HEK293 (cell line): ENCODE results near the gene OPN1SW.

Experiments
- CTCF ChIA-PET: fragments of 350-600 bp; formaldehyde crosslinking; extraction: SDS; loops from one replicate; lab custom pipeline; 2021; ENCODE audit warnings: antibody characterized with exemption; lab: Yijun Ruan, JAX
- POLR2A ChIA-PET: fragments of 300-600 bp; formaldehyde crosslinking; extraction: SDS; loops from one replicate; lab custom pipeline; 2020; ENCODE audit warnings: antibody characterized with exemption, inconsistent platforms; lab: Yijun Ruan, JAX
- H3K27ac ChIP-seq: fragments of 200-500 bp; sonication (Bioruptor generic); 2 replicates; pipeline ENCODE4 v1.5.1; 2014; ENCODE audit warnings: low read depth, low read length, control low read depth, inconsistent platforms; ENCODE audit errors: extremely low read depth
- H3K36me3 ChIP-seq, 2 experiments: fragments of 200-500 bp in 1 of 2; sonication (Bioruptor generic) in 1 of 2; 1 replicate in 1 of 2; 2 replicates in 1 of 2; pipeline ENCODE4 v1.5.1; 2014 to 2017; ENCODE audit warnings: inconsistent platforms in 2 of 2, low read length in 2 of 2; ENCODE audit not compliant: control insufficient read depth in 2 of 2, insufficient read depth in 1 of 2
- H3K4me1 ChIP-seq: fragments of 200-500 bp; sonication (Bioruptor generic); 2 replicates; pipeline ENCODE4 v1.5.1; 2014; ENCODE audit warnings: mild to moderate bottlenecking, low read length, inconsistent platforms; ENCODE audit not compliant: control insufficient read depth, insufficient read depth
- H3K4me3 ChIP-seq: 2 replicates; pipeline ENCODE4 v1.5.1; 2011; ENCODE audit warnings: low read depth, mild to moderate bottlenecking, control low read depth, low read length, moderate library complexity
- H3K9me3 ChIP-seq: fragments of 200-500 bp; sonication (Bioruptor generic); 2 replicates; pipeline ENCODE4 v1.5.1; 2014; ENCODE audit warnings: low read depth, low read length, inconsistent platforms; ENCODE audit not compliant: control insufficient read depth, insufficient read depth
- IKZF3 ChIP-seq: fragments of 450-650 bp; IDR thresholded peaks from 2 replicates; pipeline ENCODE4 v1.5.0; 2018; ENCODE audit warnings: missing biosample characterization, mild to moderate bottlenecking, missing genetic modification characterization, moderate library complexity
- MEIS1 ChIP-seq: sonication (generic); formaldehyde crosslinking; IDR thresholded peaks from 2 replicates; pipeline ENCODE4 v1.8.1; 2022; ENCODE audit warnings: missing genetic modification reagents, mild to moderate bottlenecking, borderline replicate concordance
- OVOL3 ChIP-seq: fragments of 450-650 bp; formaldehyde crosslinking; IDR thresholded peaks from 2 replicates; pipeline ENCODE4 v1.5.1; 2016; ENCODE audit warnings: missing biosample characterization, missing genetic modification characterization
- PRDM1 ChIP-seq: fragments of 450-650 bp; formaldehyde crosslinking; IDR thresholded peaks from 2 replicates; pipeline ENCODE4; 2016; ENCODE audit warnings: missing biosample characterization, missing genetic modification characterization
- PRDM2 ChIP-seq: fragments of 450-650 bp; formaldehyde crosslinking; IDR thresholded peaks from 2 replicates; pipeline ENCODE4 v1.5.1; 2016; ENCODE audit warnings: missing biosample characterization, missing genetic modification characterization, borderline replicate concordance
- SALL2 ChIP-seq: fragments of 450-650 bp; formaldehyde crosslinking; IDR thresholded peaks from 2 replicates; pipeline ENCODE4 v1.5.0; 2017; ENCODE audit warnings: missing biosample characterization, mild to moderate bottlenecking, missing genetic modification characterization, borderline replicate concordance
- SETDB1 ChIP-seq: IDR thresholded peaks from one replicate; pipeline ENCODE4 v1.6.1; 2017; ENCODE audit warnings: mild to moderate bottlenecking, low read length, moderate library complexity, mixed read lengths; ENCODE audit not compliant: insufficient read length
- SP3 ChIP-seq: fragments of 450-650 bp; formaldehyde crosslinking; IDR thresholded peaks from 2 replicates; pipeline ENCODE4 v1.5.1; 2016; ENCODE audit warnings: missing biosample characterization, missing genetic modification characterization
- ZBTB17 ChIP-seq: fragments of 450-650 bp; formaldehyde crosslinking; IDR thresholded peaks from 2 replicates; pipeline ENCODE4 v1.5.1; 2016; ENCODE audit warnings: missing biosample characterization, missing genetic modification characterization
- ZFHX2 ChIP-seq: fragments of 450-650 bp; formaldehyde crosslinking; conservative IDR thresholded peaks from 2 replicates; pipeline ENCODE4 v1.5.1; 2016; ENCODE audit warnings: missing biosample characterization, missing genetic modification characterization
- ZFP41 ChIP-seq: fragments of 450-650 bp; formaldehyde crosslinking; IDR thresholded peaks from 2 replicates; pipeline ENCODE4 v1.5.1; 2016; ENCODE audit warnings: missing biosample characterization, missing genetic modification characterization, borderline replicate concordance
- ZNF10 ChIP-seq: fragments of 450-650 bp; formaldehyde crosslinking; IDR thresholded peaks from 2 replicates; pipeline ENCODE4 v1.5.1; 2017; ENCODE audit warnings: missing biosample characterization, missing genetic modification characterization
- ZNF146 ChIP-seq: fragments of 450-650 bp; formaldehyde crosslinking; IDR thresholded peaks from 2 replicates; pipeline ENCODE4 v1.5.1; 2016; ENCODE audit warnings: missing biosample characterization, missing genetic modification characterization
- ZNF335 ChIP-seq: fragments of 450-650 bp; formaldehyde crosslinking; conservative IDR thresholded peaks from 2 replicates; pipeline ENCODE4 v1.5.1; 2016; ENCODE audit warnings: missing biosample characterization, missing genetic modification characterization
- ZNF391 ChIP-seq: fragments of 450-650 bp; formaldehyde crosslinking; IDR thresholded peaks from 2 replicates; pipeline ENCODE4 v1.5.1; 2016; ENCODE audit warnings: low read depth, missing biosample characterization, missing genetic modification characterization, borderline replicate concordance
- ZNF394 ChIP-seq: fragments of 450-650 bp; formaldehyde crosslinking; IDR thresholded peaks from 2 replicates; pipeline ENCODE4 v1.5.1; 2016; ENCODE audit warnings: missing biosample characterization, missing genetic modification characterization, mild to moderate bottlenecking, moderate library complexity, borderline replicate concordance
- ZNF433 ChIP-seq: fragments of 450-650 bp; formaldehyde crosslinking; IDR thresholded peaks from 2 replicates; pipeline ENCODE4 v1.5.1; 2016; ENCODE audit warnings: missing biosample characterization, missing genetic modification characterization, low read depth
- ZNF658 ChIP-seq: fragments of 450-650 bp; formaldehyde crosslinking; IDR thresholded peaks from 2 replicates; pipeline ENCODE4; 2016; ENCODE audit warnings: missing biosample characterization, missing genetic modification characterization
- ZNF664 ChIP-seq: fragments of 450-650 bp; formaldehyde crosslinking; IDR thresholded peaks from 2 replicates; pipeline ENCODE4 v1.5.1; 2016; ENCODE audit warnings: missing biosample characterization, missing genetic modification characterization
- ZSCAN16 ChIP-seq: fragments of 450-650 bp; formaldehyde crosslinking; IDR thresholded peaks from 2 replicates; pipeline ENCODE4 v1.5.1; 2016; ENCODE audit warnings: missing biosample characterization, missing genetic modification characterization
- TF ChIP-seq, protein P1 (sequence below): fragments of 450-650 bp; formaldehyde crosslinking; conservative IDR thresholded peaks from 2 replicates; pipeline ENCODE4 v1.5.1; 2016; ENCODE audit warnings: low read depth, missing biosample characterization, missing genetic modification characterization

The OPN1SW gene

GRCh38 chr7:128732521-128733277, 42.9 kb downstream of the OPN1SW start:
- Histone ChIP-seq H3K27ac (no peak overlapping the region), H3K9me3 (no peaks in the 10 kb centered on the region), H3K36me3 (no peaks in the 10 kb centered on the region), H3K4me1 (no peaks in the 10 kb centered on the region), H3K4me3 (no peak overlapping the region)
- 0 out of 2 replicates have a peak, but pooled peaks have one; percentile 28 for TF ChIP-seq ZNF335 (tag by site-specific recombination)
- no peak for TF ChIP-seq ZBTB17 (tag by site-specific recombination)
- POLR2A ChIA-PET = no interaction called here
- CTCF ChIA-PET = no interaction called here

DNA sequence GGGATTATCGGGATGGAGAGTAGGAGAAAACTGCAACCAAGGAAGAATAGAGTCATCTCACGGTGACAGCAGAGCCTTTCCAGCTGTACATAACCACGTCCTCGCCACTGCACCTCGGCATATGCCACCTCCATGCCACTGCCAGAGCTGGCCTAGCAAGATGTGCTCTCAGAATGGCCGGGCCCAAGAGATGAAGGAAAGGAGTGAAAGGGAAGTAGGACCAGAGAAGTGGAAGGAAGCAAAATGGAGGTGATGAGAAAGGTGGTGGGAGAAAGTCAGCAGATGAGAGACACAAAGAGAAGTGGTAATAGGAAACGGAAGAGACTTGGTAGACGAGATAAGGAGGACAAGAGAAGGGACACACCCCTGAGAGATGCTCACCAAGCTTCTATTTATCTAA, 44.4 kb downstream of the OPN1SW start:
- Histone ChIP-seq H3K27ac (no peak overlapping the region), H3K4me1 (no peaks in the 10 kb centered on the region), H3K9me3 (no peaks in the 10 kb centered on the region), H3K36me3 (no peaks in the 10 kb centered on the region), H3K4me3 (no peak overlapping the region)
- ChIA-PET CTCF (interaction anchor here (0.6 to 1.0 kb wide), 2 partner anchors 9 to 152 kb away, joined by 3 to 4 read pairs; no protein-coding TSS in a partner anchor), POLR2A (no interaction called here)
- TF ChIP-seq SALL2 (no peak), PRDM1 (tag by site-specific recombination) (peak; percentile 90)
- TF ChIP-seq, protein P1, sequence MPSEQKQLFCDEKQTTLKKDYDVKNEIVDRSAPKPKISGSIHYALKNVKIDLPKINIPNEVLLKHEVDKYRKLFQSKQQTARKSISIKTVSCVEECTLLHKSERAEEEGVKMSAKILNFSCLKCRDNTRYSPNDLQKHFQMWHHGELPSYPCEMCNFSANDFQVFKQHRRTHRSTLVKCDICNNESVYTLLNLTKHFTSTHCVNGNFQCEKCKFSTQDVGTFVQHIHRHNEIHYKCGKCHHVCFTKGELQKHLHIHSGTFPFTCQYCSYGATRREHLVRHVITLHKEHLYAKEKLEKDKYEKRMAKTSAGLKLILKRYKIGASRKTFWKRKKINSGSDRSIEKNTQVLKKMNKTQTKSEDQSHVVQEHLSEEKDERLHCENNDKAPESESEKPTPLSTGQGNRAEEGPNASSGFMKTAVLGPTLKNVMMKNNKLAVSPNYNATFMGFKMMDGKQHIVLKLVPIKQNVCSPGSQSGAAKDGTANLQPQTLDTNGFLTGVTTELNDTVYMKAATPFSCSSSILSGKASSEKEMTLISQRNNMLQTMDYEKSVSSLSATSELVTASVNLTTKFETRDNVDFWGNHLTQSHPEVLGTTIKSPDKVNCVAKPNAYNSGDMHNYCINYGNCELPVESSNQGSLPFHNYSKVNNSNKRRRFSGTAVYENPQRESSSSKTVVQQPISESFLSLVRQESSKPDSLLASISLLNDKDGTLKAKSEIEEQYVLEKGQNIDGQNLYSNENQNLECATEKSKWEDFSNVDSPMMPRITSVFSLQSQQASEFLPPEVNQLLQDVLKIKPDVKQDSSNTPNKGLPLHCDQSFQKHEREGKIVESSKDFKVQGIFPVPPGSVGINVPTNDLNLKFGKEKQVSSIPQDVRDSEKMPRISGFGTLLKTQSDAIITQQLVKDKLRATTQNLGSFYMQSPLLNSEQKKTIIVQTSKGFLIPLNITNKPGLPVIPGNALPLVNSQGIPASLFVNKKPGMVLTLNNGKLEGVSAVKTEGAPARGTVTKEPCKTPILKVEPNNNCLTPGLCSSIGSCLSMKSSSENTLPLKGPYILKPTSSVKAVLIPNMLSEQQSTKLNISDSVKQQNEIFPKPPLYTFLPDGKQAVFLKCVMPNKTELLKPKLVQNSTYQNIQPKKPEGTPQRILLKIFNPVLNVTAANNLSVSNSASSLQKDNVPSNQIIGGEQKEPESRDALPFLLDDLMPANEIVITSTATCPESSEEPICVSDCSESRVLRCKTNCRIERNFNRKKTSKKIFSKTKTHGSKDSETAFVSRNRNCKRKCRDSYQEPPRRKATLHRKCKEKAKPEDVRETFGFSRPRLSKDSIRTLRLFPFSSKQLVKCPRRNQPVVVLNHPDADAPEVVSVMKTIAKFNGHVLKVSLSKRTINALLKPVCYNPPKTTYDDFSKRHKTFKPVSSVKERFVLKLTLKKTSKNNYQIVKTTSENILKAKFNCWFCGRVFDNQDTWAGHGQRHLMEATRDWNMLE = no peak

GRCh38 chr7:128729494-128729893, 46.1 kb downstream of the OPN1SW start:
- ChIA-PET CTCF (no interaction called here), POLR2A (no interaction called here)
- no peak overlapping the region for H3K4me3 ChIP-seq
- no peaks in the 10 kb centered on the region for H3K36me3 ChIP-seq
- no peaks in the 10 kb centered on the region for H3K4me1 ChIP-seq
- TF ChIP-seq PRDM2 (no peak), ZNF433 (tag by site-specific recombination) (no peak), ZFP41 (tag by site-specific recombination) (no peak), ZFHX2 (tag by site-specific recombination) (no peak), ZNF394 (tag by site-specific recombination) (no peak), ZSCAN16 (tag by site-specific recombination) (no peak), MEIS1 (CRISPR knock-in tag) (no peak), ZNF10 (no peak), ZNF664 (tag by site-specific recombination) (no peak), ZNF391 (tag by site-specific recombination) (no peak), ZNF658 (tag by site-specific recombination) (no peak), IKZF3 (tag by site-specific recombination) (no peak), OVOL3 (no peak), ZNF146 (tag by site-specific recombination) (no peak), SETDB1 (no peak), SP3 (tag by site-specific recombination) (no peak)
- H3K27ac ChIP-seq = no peak overlapping the region
- no peaks in the 10 kb centered on the region for H3K9me3 ChIP-seq
